Activated CD4-positive, alpha-beta T cell treated with anti-CD3 and anti-CD28 coated beads, Interleukin-2, amount 50 U/mL, for 48 hours (primary cell): Measurements from ENCODE around the gene TREH.
"Not testable (repeated sequence)": the region's sequence is repeated elsewhere in the genome, so short reads cannot be mapped to it uniquely, and the experiment has no call there.

Source experiments
- DNase-seq, 2 experiments: peaks; one replicate each; pipeline ENCODE4 v3.0.0-alpha.2; 2020

Gene TREH, protein sequence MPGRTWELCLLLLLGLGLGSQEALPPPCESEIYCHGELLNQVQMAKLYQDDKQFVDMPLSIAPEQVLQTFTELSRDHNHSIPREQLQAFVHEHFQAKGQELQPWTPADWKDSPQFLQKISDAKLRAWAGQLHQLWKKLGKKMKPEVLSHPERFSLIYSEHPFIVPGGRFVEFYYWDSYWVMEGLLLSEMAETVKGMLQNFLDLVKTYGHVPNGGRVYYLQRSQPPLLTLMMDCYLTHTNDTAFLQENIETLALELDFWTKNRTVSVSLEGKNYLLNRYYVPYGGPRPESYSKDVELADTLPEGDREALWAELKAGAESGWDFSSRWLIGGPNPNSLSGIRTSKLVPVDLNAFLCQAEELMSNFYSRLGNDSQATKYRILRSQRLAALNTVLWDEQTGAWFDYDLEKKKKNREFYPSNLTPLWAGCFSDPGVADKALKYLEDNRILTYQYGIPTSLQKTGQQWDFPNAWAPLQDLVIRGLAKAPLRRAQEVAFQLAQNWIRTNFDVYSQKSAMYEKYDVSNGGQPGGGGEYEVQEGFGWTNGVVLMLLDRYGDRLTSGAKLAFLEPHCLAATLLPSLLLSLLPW

GRCh38 chr11:118679483-118679882 is at the start of gene TREH:
Gene TREH, minus strand, starts transcription at chr11:118679650. Its CDS starts 23 bp downstream, at chr11:118679627.
- DNase-seq: no peak

DNA sequence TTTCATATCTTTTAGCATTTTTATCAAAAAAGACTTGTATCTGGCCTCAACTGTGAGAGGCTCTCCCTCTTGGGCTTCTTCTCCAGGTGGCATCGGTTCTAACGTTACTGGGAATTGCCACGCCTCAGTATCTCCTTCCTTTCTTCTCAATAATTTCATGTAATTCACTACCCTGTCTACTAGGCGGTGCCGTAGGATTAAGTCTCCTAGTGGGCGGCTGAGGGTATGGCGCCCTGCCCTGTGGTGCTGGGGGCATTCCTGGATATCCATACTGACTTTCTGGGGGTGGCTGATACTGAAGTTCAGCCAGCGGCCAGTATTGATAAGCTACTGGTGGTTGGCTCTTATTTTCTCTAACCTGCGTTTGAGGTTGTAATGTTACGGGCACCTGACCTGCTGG is 48.7 kb upstream of the TREH start:
- DNase-seq: not testable (repeated sequence)

GRCh38 chr11:118727721-118728066 is 48.2 kb upstream of the TREH start:
- not testable (repeated sequence) for DNase-seq

GRCh38 chr11:118727001-118727720 is 47.7 kb upstream of the TREH start:
- DNase-seq: not testable (repeated sequence)

DNA sequence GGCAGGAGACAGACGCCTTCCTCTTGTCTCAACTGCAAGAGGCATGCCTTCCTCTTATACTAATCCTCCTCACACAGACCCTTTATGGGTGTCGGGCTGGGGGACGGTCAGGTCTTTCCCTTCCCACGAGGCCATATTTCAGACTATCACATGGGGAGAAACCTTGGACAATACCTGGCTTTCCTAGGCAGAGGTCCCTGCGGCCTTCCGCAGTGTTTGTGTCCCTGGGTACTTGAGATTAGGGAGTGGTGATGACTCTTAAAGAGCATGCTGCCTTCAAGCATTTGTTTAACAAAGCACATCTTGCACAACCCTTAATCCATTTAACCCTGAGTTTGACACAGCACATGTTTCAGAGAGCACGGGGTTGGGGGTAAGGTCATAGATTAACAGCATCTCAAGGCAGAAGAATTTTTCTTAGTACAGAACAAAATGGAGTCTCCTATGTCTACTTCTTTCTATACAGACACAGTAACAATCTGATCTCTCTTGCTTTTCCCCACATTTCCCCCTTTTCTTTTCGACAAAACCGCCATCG is 42.1 kb upstream of the TREH start:
- DNase-seq: not testable (repeated sequence)

DNA sequence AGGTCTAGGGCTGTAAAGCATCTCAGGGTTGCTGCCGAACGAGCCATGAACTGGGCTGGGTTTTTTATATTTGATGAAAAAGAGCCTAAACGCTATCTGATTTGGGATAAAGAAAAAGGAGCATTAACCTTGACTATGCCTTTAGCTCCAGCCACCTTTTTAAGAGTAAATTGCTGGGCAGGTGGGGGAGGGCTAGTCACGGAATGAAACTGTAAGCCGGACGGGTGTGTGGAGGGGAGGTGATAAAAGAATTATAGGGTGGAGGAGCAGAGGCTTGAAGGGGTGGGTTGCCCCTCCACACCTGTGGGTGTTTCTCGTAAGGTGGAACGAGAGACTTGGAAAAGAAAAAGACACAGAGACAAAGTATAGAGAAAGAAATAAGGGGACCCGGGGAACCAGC is 41.3 kb upstream of the TREH start:
- DNase-seq: not testable (repeated sequence)

DNA sequence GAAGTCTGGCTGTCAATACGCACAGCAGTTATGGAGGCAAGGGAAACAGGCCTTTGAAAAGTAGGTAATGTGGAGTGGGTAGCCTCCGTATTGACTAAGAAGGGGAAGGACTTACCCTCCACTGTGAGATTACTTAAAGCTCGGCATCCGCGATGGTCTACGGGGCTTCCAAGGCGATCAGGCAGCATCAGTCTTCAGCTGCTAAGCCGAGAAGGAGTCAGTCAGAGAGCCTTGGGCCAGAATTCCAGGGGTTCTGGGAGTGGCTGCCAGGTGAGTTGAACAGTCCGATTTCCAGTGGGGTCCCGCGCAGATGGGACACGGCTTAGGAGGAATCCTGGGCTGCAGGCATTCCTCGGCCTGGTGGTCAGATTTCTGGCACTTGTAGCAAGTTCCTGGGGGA is 40.6 kb upstream of the TREH start:
- not testable (repeated sequence) for DNase-seq

DNA sequence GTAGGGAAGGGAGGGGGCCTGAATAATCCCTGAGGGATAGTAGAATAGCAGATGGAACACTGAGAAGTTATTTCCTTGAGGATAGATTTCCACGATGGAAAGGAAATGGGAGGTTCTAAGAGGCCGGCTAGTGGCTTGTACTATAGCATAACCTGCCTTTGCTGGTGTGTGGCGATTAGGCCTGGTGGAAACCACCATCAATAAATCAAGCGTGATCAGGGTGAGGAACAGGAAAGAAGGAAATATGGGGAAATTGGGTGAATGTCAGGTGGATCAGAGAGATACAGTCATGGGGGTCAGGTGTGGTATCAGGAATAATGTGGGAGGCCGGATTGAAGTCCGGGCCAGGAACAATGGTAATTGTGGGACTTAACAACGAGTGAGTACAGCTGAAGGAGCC is 39.1 kb upstream of the TREH start:
- not testable (repeated sequence) for DNase-seq

DNA sequence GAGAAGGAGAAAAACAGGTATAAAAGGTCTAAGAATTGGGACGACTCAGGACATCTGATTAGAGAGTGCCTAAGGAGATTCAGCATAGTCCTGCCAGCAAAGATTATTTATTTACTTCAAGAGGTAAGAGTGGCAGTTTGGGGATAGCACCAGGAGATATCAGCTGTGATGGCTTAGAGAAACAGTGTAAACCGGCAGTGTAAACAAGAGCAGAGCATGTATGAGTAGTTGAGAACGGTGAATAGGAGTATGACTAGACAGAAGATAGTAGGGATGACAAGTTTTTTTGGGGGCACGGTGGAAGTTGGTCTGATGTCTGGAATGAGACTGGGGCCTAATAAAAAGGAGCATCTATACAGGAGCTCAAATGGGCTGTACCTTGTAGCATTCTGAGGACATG is 38.3 kb upstream of the TREH start:
- not testable (repeated sequence) for DNase-seq

DNA sequence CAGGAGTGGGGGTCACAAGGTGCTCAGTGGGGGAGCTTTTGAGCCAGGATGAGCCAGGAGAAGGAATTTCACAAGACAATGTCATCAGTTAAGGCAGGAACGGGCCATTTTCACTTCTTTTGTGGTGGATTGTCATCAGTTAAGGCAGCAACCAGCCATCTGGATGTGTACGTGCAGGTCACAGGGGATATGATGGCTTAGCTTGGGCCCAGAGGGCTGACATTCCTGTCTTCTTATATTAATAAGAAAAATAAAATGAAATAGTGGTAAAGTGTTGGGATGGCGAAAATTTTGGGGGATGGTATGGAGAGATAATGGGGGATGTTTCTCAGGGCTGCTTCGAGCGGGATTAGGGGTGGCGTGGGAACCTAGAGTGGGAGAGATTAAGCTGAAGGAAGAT is 37.8 kb upstream of the TREH start:
- not testable (repeated sequence) for DNase-seq

DNA sequence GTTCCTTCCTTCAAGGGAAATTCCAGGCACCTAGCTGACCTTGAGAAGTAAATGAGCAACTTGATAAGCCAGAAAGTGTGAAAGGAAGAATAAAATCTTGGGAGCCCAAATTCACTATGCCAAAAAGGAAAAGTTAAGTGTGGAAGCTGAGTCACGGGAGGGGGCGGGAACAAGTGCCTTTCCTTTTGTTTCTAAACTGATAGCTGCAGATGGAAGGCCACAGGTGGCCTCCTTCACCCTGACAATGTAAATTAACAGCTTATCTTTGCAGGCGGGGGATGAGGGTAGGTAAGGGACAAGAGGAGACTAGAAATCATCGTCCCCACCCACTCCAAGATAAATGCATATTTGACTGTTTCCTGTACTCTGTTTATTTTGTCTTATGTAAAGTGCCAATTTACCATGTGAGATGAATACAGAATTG is 36.4 kb upstream of the TREH start:
- DNase-seq: no peak

DNA sequence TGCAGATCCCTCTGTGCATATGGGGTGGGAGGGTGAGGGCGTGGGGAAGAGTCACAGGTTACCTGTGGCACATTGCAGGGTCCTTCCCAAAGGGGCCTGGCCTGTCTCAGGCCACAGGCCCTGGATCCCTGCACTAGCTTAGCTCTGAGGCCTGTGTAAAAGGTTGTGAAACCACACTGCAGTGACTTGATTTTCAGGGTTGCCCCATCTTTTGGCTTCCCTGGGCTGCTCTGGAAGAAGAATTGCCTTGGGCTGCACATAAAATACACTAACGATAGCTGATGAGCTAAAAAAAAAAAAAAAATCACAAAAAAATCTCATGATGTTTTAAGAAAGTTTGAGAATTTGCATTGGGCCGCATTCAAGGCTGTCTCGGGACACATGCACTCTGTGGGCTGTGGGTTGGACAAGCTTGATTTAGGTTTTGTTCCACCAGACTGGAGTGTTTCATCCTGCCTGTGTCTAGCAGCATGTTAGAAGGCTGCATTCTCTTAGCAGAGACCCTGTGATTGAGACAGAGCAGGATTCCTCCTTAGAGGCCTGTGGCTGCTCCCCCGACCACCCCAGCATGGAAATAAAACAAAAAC is 35.9 kb upstream of the TREH start:
- DNase-seq: no peak

- DNase-seq: no peak
Observed at GRCh38 chr11:118714816-118715215, 35.4 kb upstream of the TREH start.

GRCh38 chr11:118714416-118714815 is 35.0 kb upstream of the TREH start:
- not testable (repeated sequence) for DNase-seq

DNA sequence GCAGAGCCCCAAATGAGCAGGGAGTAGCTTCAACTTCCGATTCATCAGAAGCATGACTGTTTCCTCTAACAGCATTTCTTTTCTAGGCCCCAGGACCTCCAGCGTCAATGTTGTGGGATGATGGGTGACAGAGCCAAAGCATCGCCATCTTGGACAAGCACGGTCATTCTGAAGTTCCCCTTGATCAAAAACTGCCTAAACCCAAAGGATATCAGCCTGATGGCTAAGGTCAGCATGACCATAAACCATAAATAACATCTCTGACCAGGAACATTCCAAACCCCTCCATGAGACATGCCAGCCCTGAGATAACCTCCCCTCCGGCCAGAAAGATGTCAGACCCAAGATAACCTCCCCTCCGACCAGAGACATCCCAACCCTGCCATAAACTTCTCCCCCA is 28.8 kb upstream of the TREH start:
- DNase-seq: no peak

DNA sequence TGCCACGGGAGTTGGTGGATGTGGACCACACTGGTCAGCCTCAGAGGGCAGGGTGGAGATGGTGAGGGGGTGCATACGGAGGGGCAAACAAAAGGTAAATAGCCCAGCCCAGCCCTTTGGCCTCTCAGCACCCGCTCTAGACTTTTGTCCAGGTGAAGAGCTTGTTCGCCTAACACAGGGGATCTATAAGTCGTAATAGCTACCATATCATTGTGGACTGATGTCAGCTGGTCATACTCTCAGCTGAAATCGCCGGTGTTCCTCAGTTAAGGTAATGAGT is 27.0 kb upstream of the TREH start:
- DNase-seq: no peak

GRCh38 chr11:118705791-118706545 is 26.5 kb upstream of the TREH start:
- no peak for DNase-seq

DNA sequence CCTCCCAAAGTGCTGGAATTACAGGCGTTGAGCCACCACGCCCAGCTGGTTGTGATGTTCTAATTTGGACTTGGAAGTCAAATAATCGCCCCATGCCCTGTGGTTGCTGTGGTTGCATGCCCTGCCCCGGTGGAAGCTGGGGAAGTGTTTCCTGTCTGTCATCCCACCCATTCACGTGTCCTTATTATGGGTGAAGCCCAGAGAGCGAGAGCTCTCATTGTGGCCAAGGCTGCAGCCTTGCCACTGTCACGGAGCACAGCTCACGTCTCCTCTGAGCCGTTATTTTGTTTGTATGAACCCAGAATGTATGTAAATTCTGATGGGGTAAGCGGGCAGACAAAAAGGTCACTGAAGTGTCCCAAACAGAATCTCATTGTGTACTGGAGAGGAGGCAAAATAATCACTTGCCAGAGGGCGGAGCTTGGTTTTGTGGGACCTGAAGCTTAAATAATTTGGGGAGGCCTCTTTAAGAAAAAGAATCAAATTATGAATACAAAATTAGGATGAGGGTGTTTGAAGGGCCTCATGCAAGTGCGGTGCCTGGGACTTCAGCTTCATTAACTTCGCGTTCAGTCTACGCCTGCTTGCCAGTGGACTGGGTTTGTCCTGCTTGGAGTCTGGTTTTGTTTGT is 25.8 kb upstream of the TREH start:
- peak in 1 of 2 experiments; percentile 46 for DNase-seq

GRCh38 chr11:118703563-118704106 is 24.2 kb upstream of the TREH start:
- DNase-seq: no peak

GRCh38 chr11:118699506-118700220 is 20.2 kb upstream of the TREH start:
- no peak for DNase-seq

- no peak for DNase-seq
Observed at GRCh38 chr11:118697346-118697745, 17.9 kb upstream of the TREH start.
